Epithelial cell of esophagus (primary cell): ENCODE measurements around the gene NFKBIL1.

Experiments
- DNase-seq: peaks from one replicate; pipeline ENCODE4 v3.0.0; 2010; ENCODE audit warnings: low read depth
- H3K4me3 ChIP-seq: 2 replicates; pipeline ENCODE4 v1.5.1; 2011; ENCODE audit warnings: mild to moderate bottlenecking, low read length, control low read depth
- CTCF ChIP-seq: IDR thresholded peaks from 2 replicates; pipeline ENCODE4 v1.5.1; 2011; ENCODE audit warnings: low read depth, mild to moderate bottlenecking, low read length, control low read depth, inconsistent platforms; ENCODE audit not compliant: insufficient read depth; ENCODE audit errors: missing control alignments

The NFKBIL1 gene

GRCh38 chr6:31525553-31525931, 21.9 kb upstream of the NFKBIL1 start:
- DNase-seq: no peak
- no peak overlapping the region for H3K4me3 ChIP-seq
- TF ChIP-seq CTCF: no peak

DNA sequence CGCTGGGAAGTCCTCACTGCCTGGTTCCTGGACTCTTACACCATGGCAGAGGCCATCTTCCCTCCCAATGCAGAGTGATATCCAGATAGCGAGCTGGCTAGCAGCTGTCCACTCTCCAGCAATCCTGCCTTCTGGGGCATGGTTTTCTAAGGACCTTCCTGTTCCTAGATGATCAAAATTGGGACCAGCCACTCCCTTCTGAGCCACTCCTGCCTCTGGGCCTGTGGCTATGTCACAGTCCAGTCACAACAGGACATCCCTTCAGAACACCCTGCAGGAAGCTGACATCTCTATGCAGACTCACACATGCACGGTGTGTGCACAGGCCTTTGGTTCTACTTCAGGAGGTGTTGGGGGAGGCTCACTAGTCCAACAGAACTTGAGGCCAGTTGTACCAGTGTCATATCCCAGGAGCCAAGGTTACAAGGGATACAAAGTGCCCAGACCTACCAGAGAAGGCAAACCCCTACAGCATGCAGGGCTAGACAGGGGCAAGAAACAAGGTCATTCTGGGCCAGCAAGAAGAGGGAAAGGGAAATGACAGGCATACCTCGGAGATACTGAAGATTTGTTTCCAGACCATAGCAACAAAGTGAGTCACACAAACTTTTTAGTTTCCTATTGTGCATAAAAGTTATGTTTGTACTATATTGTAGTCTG, 21.3 kb upstream of the NFKBIL1 start:
- H3K4me3 ChIP-seq: no peak overlapping the region
- no peak for TF ChIP-seq CTCF
- DNase-seq: peak; percentile 37

DNA sequence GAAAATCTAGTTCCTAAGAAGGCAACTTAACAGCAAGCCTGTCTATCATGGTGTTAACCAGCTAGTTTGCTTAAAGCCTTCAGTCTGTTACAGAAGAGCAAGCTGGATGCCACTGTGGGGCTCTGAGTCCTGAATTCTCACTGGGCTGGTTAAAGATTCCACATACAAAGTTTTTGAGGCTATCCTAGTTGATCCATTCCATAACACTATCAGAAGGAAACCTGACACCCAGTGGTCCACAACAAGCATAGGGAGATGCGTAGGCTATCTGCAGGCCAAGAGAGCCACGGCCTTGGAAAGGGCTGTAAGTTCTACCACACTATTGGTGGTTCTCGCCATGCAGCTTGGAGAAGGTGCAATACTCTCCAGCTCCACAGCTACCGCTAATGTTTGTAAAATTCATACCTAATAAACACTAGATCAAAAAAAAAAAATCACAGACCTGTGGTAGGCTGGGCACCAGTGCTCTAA, 19.1 kb upstream of the NFKBIL1 start:
- no peak for TF ChIP-seq CTCF
- H3K4me3 ChIP-seq: no peak overlapping the region
- no peak for DNase-seq

DNA sequence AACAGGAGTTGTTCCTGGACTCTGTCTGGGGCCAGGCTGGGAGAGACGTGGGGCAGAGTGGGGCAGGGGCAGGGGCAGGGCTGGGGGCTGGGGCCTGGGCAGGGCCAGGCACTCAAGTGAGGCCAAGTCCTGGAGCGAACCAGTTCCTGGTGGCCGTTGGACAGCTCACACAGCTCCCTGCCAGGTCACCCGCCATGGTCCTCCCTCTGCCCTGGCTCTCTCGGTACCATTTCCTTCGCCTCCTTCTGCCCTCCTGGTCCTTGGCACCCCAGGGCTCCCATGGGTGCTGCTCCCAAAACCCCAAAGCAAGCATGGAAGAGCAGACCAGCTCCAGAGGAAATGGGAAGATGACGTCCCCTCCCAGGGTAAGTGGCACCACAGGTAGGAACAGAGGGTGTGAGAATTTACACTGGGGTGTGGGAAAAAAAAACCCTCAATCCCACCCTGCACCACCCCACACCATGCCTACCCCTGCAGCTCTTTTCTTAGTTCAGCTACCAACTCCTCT, 18.5 kb upstream of the NFKBIL1 start, which contains the start of gene MCCD1:
Gene MCCD1 (plus strand): TSS at position 142 of the 508 bp plus-strand sequence. CDS start 53 bp downstream, at position 195.
- TF ChIP-seq CTCF: no peak
- H3K4me3 ChIP-seq: no peak within 1 kb of the TSS
- DNase-seq: no peak

DNA sequence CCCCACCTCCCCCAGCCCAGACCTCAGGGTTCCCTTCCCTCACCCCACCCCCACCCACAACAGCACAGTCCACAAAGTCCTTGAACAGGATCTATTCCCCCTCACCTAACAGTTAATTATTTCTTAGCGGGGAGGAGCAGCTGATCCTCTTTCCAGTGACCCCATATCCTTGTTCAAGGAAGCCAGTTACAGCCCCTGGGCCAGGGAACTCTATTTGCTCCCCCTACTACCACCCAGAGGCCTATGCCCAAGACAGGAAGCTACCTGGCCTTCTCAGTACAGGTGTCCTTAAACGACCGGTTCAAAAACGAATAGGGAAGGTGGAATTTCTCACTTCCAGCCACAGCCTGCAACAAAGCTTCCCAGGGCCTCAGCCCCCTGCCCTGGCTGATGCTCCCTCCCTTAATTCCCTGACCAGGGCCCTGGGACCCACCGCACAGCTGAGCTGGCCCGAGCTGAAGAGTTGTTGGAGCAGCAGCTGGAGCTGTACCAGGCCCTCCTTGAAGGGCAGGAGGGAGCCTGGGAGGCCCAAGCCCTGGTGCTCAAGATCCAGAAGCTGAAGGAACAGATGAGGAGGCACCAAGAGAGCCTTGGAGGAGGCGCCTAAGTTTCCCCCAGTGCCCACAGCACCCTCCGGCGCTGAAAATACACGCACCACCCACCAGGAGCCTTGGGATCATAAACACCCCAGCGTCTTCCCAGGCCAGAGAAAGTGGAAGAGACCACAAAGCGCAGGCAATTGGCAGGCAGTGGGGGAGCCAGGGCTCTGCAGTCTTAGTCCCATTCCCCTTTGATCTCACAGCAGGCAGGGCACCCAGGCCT, 17.9 kb upstream of the NFKBIL1 start:
- no peak for TF ChIP-seq CTCF
- DNase-seq: no peak

DNA sequence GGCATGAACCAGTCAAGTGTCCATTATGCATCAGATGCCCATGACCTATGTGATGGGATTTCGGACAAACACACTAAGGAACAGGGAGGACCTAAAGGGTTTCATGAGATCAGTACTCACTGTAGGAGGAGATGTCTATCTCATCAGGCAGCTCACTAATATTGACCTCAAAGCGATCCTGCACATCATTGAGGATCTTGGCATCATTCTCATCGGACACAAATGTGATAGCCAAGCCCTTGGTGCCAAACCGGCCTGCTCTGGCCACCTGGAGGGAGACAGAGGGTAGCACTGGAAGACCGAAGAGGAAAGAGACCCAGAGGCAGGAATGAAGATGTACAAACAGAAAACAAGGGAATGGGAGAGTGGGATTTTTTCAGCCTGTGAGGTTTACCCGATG, 16.7 kb upstream of the NFKBIL1 start:
- TF ChIP-seq CTCF: no peak
- no peak for DNase-seq

More for the DNA sequence above, 17.9 kb upstream of the NFKBIL1 start:
- no peak overlapping the region for H3K4me3 ChIP-seq

More for the DNA sequence above, 16.7 kb upstream of the NFKBIL1 start:
- H3K4me3 ChIP-seq: no peak overlapping the region
